ENCODE data around the gene CLIC1.

Gene CLIC1

DNA sequence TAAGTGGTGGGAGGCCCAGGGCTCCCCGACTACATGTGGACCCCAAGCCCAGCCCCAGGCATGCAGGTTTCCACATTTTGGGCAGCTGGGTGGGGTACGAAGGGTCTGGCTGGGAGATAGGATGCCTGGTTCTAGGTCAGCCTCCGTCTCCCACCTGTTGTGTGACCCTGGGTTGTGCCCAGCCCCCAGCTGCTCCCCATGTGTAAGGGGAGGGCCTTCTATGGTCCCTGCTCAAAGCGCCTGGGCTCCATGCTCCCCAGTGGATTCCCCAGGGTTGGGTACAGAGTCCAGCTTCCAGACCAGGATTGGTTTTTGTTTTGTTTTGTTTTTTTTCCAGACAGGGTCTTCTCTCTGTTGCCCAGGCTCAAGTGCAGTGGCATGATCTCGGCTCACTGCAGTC is 41.9 kb upstream of the CLIC1 start:
- Histone ChIP-seq H3K9ac (no peak overlapping the region; the same call in 1 of the 2 replicates), H4K20me1 (ENCODE audit: insufficient read depth) (no peaks in the 10 kb centered on the region), H3K4me1 (ENCODE audit: low read depth, poor library complexity, severe bottlenecking) (peaks cover 40% of the 10 kb centered on the region), H3K36me3 (ENCODE audit: insufficient read depth) (peaks cover 5% of the 10 kb centered on the region; the same call in 1 of the 2 replicates), H3K27ac (peak overlapping the region; percentile 79), H3K4me2 (peak overlapping the region; percentile 89; the same call in 1 of the 2 replicates), H2AFZ (ENCODE audit: low read depth) (no peak overlapping the region), H3K4me3 (IDR thresholded peaks at IDR 0.05; ENCODE audit: insufficient read depth, low read depth, low read length) (no peak overlapping the region), H3K79me2 (ENCODE audit: insufficient read depth, low read depth) (no peaks in the 10 kb centered on the region), H3K27me3 (ENCODE audit: insufficient read depth, low read depth) (no peaks in the 10 kb centered on the region)
- TF ChIP-seq CTCF (conservative IDR thresholded peaks at IDR 0.05; ENCODE audit: low read depth, low read length): no peak

DNA sequence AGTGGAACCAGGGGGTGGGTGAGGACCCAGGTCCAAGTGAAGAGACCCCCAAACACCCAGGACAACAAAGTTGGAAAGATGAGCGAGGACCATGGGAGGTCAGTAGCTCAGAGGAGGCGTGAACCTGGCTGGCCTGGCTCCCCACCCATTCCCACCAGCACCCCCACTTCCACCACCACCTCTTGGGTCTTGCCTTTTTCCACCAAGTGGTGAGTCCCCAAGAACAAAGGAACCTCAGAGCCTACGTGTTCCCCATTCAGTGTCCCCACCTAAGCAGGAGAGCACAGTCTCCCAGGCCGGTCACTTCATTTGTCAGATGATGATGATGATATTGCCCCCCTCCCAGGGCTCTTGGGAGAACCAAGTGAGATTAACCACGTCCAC is 41.3 kb upstream of the CLIC1 start:
- peaks cover 5% of the 10 kb centered on the region; the same call in 1 of the 2 replicates for H3K36me3 ChIP-seq (ENCODE audit: insufficient read depth)
- H3K4me1 ChIP-seq (ENCODE audit: low read depth, poor library complexity, severe bottlenecking): peaks cover 40% of the 10 kb centered on the region
- peak overlapping the region; percentile 79 for H3K27ac ChIP-seq
- H3K9ac ChIP-seq: peak overlapping the region; percentile 58; the same call in 1 of the 2 replicates
- no peaks in the 10 kb centered on the region for H3K27me3 ChIP-seq (ENCODE audit: insufficient read depth, low read depth)
- H3K4me2 ChIP-seq: peak overlapping the region; percentile 89
- TF ChIP-seq CTCF (conservative IDR thresholded peaks at IDR 0.05; ENCODE audit: low read depth, low read length): no peak
- H3K4me3 ChIP-seq (IDR thresholded peaks at IDR 0.05; ENCODE audit: insufficient read depth, low read depth, low read length): no peak overlapping the region
- no peaks in the 10 kb centered on the region for H4K20me1 ChIP-seq (ENCODE audit: insufficient read depth)
- H3K79me2 ChIP-seq (ENCODE audit: insufficient read depth, low read depth): no peaks in the 10 kb centered on the region
- H2AFZ ChIP-seq (ENCODE audit: low read depth): no peak overlapping the region

DNA sequence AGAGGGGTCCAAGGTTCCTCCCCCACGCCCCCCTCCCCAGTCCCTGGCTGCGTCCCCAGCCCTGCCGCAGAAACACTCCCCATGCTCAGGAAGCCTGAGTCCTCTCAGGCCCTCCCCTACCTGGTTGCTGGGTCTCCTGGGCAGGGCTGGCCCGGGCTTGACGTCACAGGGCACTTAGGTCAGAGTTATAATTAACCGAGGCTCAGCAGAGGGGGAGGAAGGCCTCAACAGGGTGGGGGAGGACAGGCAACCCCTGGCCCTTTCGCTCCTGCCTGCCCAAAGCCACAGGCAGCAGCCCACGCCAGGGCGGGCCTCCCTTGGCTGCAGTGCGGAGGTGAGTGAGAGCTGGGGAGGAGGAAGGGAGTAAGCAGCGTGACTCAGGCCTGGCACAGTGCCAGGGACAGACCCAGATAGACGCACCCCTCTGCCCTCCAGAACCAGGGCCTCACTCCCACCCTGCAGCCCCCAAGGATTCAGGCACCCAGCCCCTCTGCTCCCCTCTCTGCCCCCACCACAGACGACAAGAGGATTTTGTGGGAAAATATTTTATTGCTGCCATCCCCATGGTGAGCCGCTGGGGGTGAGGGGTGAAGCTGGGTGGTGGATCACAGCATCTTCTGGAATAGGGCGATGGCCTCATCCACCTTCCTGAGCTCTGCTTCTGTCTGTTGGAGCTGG is 40.8 kb upstream of the CLIC1 start, which contains the start of gene VWA7:
Gene VWA7 (minus strand): TSS at position 340 of the 678 bp plus-strand sequence. CDS start 549 bp downstream, outside the sequence.
- TF ChIP-seq CTCF (conservative IDR thresholded peaks at IDR 0.05; ENCODE audit: low read depth, low read length): no peak
- H3K27me3 ChIP-seq (ENCODE audit: insufficient read depth, low read depth): no peaks in the 10 kb centered on the region
- H3K4me1 ChIP-seq (ENCODE audit: low read depth, poor library complexity, severe bottlenecking): peaks cover 40% of the 10 kb centered on the region
- H2AFZ ChIP-seq (ENCODE audit: low read depth): peak within 1 kb of the TSS; percentile 47; the same call in 1 of the 2 replicates
- H3K27ac ChIP-seq: peak within 1 kb of the TSS; percentile 79
- no peaks in the 10 kb centered on the region for H4K20me1 ChIP-seq (ENCODE audit: insufficient read depth)
- peak within 1 kb of the TSS; percentile 89 for H3K4me2 ChIP-seq
- H3K36me3 ChIP-seq (ENCODE audit: insufficient read depth): peaks cover 5% of the 10 kb centered on the region; the same call in 1 of the 2 replicates
- no peaks in the 10 kb centered on the region for H3K79me2 ChIP-seq (ENCODE audit: insufficient read depth, low read depth)
- H3K4me3 ChIP-seq (IDR thresholded peaks at IDR 0.05; ENCODE audit: insufficient read depth, low read depth, low read length): no peak within 1 kb of the TSS
- H3K9ac ChIP-seq: peak within 1 kb of the TSS; percentile 58

DNA sequence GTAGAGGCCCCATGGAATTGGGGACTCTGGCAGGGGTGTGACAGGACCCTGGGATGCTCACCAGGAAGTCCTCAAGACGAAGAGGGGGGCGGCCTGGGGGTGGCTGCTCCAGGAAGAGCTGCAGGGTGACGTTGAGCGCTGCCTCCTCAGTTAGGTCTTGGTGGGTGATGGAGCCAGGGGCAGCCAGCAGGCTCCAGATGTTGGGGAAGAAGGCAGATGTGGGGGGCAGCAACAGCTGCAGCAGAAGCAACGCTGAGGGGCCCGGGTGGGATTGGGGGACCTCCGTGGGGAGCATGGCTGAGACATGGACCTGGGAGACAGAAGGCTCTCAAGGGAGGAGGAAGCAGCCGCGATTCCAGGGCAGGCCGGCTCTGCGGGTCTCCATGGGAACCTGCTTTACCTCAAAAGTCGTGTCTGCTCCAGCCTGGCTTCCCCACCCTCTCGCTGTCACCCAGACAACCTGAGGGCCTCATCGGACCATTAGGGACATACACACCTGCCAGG is 40.2 kb upstream of the CLIC1 start:
- Histone ChIP-seq H3K4me3 (IDR thresholded peaks at IDR 0.05; ENCODE audit: insufficient read depth, low read depth, low read length) (no peak overlapping the region), H3K4me2 (peak overlapping the region; percentile 89), H3K4me1 (ENCODE audit: low read depth, poor library complexity, severe bottlenecking) (peaks cover 40% of the 10 kb centered on the region)

More for the DNA sequence above, 40.2 kb upstream of the CLIC1 start:
- H2AFZ ChIP-seq (ENCODE audit: low read depth): peak overlapping the region; percentile 47; the same call in 1 of the 2 replicates
- TF ChIP-seq CTCF (conservative IDR thresholded peaks at IDR 0.05; ENCODE audit: low read depth, low read length): no peak
- H3K27me3 ChIP-seq (ENCODE audit: insufficient read depth, low read depth): no peaks in the 10 kb centered on the region
- peaks cover 1% of the 10 kb centered on the region; the same call in 1 of the 2 replicates for H3K36me3 ChIP-seq (ENCODE audit: insufficient read depth)
- H3K9ac ChIP-seq: peak overlapping the region; percentile 58
- H4K20me1 ChIP-seq (ENCODE audit: insufficient read depth): no peaks in the 10 kb centered on the region
- H3K79me2 ChIP-seq (ENCODE audit: insufficient read depth, low read depth): no peaks in the 10 kb centered on the region
- H3K27ac ChIP-seq: peak overlapping the region; percentile 79
